Testis (tissue), 2 donors: Measurements from ENCODE around the gene QSOX1.

Experiments used
- CTCF ChIP-seq, 3 experiments: fragments of 450-650 bp in 2 of 3; fragments of 200-600 bp in 1 of 3; sonication (generic) in 1 of 3; IDR thresholded peaks; one replicate each; pipeline ENCODE4 v1.5.1; 2016 to 2019; ENCODE audit warnings: antibody characterized with exemption in 3 of 3, mild to moderate bottlenecking in 2 of 3, moderate library complexity in 1 of 3
- POLR2A ChIP-seq: fragments of 450-650 bp; IDR thresholded peaks from one replicate; pipeline ENCODE4 v1.6.1; 2017; ENCODE audit warnings: antibody characterized with exemption, mild to moderate bottlenecking, moderate library complexity

GRCh38 chr1:180235502-180236239 lies 81.0 kb downstream of the QSOX1 start:
- TF ChIP-seq CTCF (IDR thresholded peaks at IDR 0.05) (no peak), POLR2A (no peak)
